Stimulated activated CD4-positive, alpha-beta T cell treated with anti-CD3 and anti-CD28 coated beads, Interleukin-1b, Interleukin-23, amount 100 ng/mL, for 4 hours (primary cell): Measurements from ENCODE around the gene ZDHHC18.

Source experiments
- DNase-seq, 2 donors: peaks; one replicate each; pipeline ENCODE4 v3.0.0-alpha.2; 2020; ENCODE audit warnings: low read depth in 2 of 2

Gene ZDHHC18, protein sequence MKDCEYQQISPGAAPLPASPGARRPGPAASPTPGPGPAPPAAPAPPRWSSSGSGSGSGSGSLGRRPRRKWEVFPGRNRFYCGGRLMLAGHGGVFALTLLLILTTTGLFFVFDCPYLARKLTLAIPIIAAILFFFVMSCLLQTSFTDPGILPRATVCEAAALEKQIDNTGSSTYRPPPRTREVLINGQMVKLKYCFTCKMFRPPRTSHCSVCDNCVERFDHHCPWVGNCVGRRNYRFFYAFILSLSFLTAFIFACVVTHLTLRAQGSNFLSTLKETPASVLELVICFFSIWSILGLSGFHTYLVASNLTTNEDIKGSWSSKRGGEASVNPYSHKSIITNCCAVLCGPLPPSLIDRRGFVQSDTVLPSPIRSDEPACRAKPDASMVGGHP

DNA sequence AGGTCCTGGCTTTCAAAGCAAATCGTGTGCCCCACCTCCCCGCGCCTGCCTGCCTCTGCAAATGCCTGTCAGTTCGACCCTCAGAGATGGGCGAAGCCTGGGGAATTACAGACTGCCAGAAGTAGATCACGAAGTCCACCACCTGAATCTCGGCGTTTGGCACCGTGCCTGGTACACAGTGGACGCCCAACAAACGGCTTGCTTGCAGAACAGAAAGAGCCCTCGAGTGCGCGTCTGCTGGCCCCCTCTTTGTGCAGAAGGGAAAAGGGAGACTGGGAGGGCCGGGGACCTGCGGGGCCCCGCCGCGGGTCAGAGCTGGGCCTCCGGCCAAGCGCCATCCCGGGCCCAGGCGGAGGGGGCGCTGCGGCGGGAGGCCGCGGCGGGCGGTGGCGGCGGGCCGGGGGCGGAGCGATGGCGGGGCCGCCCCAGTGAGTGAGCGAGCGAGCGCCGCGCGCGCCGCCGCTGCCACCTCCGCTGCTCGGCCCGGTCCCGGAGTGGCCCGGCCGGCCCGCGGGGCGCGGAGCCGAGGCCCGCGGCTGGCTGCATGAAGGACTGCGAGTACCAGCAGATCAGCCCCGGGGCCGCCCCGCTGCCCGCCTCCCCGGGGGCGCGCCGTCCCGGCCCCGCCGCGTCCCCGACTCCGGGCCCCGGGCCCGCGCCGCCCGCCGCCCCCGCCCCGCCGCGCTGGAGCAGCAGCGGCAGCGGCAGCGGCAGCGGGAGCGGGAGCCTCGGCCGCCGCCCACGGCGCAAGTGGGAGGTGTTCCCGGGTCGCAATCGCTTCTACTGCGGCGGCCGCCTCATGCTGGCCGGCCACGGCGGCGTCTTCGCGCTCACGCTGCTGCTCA lies at the start of gene ZDHHC18:
TSS of gene ZDHHC18 (plus strand) at position 428 of the 845 bp plus-strand sequence. CDS start at position 545, 117 bp downstream.
- DNase-seq: peak; percentile 54 to 72

DNA sequence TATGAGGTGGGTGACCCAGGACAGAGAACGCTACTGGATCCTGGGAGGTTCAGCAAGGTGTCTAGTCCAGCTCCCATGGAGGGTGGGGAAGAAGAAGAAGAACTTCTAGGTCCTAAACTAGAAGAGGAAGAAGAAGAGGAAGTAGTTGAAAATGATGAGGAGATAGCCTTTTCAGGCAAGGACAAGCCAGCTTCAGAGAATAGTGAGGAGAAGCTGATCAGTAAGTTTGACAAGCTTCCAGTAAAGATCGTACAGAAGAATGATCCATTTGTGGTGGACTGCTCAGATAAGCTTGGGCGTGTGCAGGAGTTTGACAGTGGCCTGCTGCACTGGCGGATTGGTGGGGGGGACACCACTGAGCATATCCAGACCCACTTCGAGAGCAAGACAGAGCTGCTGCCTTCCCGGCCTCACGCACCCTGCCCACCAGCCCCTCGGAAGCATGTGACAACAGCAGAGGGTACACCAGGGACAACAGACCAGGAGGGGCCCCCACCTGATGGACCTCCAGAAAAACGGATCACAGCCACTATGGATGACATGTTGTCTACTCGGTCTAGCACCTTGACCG lies 47.3 kb upstream of the ZDHHC18 start:
- no peak for DNase-seq

DNA sequence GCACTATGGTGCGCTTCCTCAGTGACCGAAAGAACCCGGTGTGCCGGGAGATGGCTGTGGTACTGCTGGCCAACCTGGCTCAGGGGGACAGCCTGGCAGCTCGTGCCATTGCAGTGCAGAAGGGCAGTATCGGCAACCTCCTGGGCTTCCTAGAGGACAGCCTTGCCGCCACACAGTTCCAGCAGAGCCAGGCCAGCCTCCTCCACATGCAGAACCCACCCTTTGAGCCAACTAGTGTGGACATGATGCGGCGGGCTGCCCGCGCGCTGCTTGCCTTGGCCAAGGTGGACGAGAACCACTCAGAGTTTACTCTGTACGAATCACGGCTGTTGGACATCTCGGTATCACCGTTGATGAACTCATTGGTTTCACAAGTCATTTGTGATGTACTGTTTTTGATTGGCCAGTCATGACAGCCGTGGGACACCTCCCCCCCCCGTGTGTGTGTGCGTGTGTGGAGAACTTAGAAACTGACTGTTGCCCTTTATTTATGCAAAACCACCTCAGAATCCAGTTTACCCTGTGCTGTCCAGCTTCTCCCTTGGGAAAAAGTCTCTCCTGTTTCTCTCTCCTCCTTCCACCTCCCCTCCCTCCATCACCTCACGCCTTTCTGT lies 46.0 kb upstream of the ZDHHC18 start:
- no peak for DNase-seq

DNA sequence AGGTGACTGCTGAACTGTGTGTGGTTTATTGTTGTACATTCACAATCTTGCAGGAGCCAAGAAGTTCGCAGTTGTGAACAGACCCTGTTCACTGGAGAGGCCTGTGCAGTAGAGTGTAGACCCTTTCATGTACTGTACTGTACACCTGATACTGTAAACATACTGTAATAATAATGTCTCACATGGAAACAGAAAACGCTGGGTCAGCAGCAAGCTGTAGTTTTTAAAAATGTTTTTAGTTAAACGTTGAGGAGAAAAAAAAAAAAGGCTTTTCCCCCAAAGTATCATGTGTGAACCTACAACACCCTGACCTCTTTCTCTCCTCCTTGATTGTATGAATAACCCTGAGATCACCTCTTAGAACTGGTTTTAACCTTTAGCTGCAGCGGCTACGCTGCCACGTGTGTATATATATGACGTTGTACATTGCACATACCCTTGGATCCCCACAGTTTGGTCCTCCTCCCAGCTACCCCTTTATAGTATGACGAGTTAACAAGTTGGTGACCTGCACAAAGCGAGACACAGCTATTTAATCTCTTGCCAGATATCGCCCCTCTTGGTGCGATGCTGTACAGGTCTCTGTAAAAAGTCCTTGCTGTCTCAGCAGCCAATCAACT lies 45.2 kb upstream of the ZDHHC18 start:
- no peak for DNase-seq

DNA sequence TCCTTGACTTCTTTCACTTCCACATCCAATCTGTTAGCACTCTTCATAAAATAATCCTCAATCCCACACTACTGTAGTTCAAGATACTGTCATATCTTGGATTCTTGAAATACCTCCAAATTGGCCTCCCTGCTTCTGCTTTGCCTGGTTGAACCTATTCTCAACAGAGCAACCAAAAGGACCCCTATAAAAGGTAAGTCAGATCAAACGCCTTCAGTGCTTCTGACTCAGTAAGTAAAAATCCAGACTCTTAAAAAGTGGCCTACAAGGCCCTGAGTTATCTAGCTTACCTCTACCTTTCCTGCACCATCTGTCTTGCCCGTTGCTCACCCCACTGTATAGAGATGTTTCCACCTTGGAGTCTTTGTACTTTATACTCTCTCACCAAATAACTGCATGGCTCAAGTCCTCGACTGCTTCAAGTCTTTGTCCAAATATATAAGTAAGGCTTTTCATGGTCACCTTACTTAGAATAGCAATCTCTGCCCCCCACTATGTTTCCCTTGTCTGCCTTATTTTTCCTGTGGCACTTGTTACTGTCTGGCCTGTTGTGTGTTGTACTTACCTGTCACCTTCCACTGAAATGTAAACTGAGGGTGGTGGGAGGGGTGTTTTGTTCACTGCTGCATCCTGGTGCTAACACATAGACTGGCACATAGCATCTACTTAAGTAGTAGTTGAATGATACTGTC lies 43.8 kb upstream of the ZDHHC18 start:
- DNase-seq: no peak

DNA sequence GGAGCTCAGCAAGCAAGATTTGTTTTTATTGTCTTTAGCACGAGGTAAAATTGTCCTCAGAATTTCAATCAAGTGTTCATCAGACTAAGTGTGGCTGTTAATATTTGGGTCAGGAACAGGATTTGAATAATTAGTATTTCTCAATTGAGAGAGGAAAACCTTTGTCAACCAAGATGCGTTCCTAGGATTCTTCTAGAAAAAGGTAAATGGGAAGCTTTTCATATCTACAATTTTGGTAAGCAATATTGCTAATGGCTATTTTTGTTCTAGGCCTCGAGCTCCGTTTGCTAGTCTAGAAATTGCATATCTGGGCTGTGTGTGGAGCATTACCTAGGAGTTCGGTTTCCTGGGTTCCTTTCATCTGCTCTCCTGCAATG lies 42.9 kb upstream of the ZDHHC18 start:
- no peak for DNase-seq

DNA sequence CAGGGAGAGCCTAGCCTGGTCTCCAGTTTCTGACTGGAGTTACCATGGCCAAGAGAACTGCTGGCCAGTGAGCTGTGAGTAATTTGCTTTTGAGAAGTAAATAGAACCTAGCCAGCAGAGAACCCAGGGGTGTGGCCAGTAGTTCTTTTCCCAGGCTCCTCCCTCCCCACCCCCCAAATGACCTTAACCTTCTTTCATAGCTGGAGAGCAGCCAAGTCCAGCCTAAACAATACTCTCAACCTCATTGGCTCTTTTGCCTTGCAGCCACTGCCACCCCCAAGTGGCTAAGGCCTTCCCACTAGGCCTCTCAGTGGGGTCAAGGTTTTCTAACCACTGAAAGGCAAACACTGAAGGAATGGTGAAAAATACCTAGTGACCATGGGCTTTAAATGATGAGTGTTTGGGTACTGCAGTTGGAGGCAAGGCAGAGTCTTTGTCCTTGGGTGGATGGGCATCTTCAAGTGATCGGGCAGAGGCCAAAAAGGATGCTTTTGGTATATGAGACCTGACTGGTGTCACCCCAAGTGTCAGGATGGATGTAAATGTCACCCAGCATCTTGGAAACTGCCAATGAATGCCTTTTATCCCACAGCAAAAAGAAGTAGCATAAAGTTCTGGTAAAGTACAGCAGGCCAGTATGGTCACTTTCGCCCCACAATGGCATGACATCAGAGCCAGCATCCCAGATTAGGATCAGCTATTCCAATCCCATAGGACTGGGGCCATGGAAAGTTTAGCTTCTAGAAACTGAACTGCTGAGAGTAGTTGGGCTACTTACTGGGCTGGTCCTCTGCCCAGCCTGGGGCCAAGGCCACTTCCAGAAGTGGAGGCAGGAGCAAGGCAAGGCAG lies 42.2 kb upstream of the ZDHHC18 start:
- no peak for DNase-seq

DNA sequence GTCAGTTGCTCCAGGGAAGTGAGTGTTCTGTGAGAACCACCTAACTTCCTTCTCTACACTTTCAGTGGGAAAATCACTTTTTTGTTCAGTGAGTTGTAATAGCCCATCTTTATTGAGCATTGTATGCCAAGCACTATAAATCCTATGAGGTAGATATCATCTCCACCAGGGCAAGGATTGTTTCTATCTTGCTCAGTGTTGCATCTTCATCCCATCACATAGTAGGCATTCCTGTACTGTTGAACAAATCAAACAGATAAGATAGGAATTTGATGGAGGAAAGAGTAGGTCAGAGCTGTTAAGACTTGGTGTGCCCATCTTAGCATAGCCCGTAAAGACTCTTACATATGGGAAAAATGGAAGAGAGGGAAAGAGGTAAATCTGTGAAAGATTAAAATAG lies 41.6 kb upstream of the ZDHHC18 start:
- DNase-seq: no peak

DNA sequence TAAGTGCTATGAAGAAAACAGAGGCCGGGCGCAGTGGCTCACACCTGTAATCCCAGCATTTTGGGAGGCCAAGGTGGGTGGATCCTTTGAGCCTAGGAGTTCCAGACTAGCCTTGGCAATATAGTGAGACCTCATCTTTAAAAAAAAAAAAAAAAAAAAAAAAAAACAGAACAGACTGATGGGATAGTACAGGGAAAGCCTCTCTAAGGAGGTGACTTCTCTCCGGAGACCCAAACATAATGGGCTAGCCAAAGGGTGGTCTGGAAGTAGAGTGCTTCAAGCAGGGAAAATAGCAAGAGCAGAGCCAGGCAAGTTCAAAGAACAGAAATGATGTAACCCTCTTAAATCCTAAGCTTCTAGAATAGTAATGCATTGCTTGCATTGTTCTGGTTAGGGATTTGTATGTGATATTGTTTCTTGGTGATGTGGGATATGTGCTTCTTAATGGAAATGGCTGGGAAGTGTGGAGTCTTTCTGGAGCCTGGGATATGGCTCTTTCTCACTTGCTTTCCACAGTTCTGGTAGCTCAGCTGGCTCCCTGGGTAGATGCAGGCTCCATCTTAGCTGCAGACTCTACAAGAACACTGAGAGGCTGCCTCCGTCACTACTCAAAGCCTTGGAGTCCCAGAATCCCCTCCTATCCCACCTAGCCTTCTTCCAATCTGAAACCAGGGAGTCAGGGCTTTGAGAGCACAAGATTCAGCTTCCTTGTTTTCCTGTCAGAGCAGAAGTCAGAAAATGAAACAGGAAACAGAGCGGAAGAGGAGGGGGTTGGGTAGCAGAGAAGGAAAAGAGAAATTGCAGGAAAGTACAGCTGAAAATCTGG lies 40.7 kb upstream of the ZDHHC18 start:
- DNase-seq: no peak

DNA sequence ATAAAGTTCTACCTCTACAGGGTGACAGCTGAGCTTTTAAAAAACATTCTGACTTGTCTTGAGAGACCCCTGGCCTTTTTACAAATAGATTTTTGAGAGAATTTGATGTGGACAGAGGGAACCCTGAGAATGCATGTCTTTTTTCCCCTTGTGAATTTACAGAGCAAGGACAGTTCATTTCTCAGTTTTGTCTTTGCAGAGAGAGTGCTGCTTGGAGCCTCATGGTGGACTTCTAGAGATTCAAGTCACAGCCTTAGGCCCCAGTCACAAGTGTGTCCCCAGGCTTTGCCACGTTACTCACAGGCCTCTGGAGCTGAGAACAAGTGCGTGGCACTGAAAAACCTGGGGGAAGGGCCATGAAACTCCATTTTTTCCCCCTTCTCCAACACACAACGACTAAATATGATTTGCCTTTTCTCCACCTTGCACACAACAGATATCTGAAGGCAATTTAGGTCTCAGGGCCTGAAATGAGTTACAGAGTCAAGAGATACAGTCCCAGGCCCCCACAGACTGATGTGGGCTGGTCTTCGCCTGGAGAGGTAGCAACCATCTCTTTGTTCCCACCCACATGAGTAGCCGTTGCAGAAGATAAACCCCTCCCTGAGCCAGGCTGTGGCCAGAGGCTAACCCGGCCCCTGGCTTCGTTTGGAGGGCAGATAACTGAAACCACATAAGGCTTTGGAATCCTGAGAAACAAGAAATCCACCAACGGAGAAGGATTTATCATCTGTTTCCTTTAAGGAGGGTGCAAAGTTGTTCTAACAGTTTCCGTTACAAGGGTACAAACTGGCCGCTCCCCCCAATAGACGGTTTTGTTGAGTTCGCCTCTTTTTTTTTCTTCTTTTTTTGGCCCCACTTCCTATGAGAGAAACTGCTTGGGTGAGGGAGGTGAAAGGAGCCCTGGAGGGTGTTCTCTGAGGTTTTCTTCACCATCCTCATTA lies 39.8 kb upstream of the ZDHHC18 start:
- DNase-seq: no peak

DNA sequence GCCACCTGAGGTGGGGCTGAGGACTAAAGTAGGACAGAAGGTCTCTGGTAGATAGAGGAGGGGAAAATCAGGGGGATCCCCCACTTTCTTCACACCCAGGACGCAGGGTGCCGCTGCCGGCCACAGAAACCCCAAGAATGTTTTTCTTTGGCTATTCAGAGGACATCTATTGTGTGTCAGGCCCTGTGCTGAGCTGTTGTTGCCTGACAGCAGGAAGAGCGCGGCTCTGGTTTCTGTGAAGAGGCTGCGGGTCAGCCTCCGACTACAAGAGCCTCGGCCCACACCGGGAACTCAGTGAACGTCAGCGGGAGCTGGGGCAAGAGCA lies 39.1 kb upstream of the ZDHHC18 start:
- DNase-seq: peak in 1 of 2 donors; percentile 44

DNA sequence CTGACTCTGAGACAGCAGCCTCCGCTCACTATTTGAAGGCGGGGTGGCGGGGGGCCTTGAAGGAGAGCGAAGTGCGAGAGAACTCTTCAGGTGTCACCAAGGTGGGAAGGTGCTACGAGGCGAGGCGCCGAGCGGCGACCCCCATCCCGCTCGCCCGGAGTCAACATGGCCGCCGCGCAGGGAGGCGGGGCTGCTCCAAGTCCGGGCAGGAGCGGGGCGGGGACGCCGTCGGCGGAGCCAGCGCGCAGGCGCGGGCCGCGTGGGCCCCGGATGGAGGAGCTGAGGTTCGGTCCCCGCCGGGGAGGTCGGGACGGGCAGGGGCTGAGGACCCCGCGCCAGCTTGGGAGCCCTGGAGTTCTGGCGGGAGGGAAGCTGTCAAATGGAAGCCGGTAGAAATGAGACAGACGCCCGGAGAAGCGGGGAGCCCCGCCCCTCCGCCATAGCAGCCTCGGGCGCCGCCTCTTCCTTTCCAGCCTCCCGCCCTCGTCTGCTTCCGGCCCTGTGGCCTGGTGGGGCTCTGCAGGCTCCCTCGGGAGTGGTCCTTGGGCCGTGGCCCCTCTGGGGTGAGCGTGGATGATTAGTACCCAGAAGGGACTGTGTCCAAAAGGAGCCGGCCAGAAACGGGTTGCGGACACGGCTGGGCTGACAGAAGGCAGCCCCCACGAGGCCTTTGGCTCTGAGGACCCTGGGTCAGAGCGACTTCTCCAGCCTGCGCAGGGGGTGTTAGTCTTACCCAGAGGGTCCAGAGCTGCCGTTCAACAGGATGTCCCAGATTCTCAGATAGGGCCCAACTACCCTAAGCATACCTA lies 38.6 kb upstream of the ZDHHC18 start, which contains the start of gene PIGV:
TSS of gene PIGV (plus strand) at position 245 of the 809 bp plus-strand sequence. CDS start 2,866 bp downstream, outside the sequence.
- DNase-seq: peak; percentile 81 to 86

DNA sequence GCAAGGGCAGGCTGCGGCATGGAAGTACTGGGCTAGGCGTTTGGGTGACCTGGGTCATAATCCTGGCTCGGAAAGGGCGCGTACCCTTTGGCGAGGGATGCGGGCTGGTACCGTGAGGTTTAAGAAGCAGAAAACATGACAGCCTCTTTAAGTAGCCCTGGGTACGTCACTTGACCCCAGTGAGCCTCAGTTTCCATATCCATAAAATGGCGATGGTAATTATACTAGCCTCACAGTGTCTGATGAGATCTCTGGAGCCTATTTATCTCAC lies 38.0 kb upstream of the ZDHHC18 start:
- DNase-seq: no peak

DNA sequence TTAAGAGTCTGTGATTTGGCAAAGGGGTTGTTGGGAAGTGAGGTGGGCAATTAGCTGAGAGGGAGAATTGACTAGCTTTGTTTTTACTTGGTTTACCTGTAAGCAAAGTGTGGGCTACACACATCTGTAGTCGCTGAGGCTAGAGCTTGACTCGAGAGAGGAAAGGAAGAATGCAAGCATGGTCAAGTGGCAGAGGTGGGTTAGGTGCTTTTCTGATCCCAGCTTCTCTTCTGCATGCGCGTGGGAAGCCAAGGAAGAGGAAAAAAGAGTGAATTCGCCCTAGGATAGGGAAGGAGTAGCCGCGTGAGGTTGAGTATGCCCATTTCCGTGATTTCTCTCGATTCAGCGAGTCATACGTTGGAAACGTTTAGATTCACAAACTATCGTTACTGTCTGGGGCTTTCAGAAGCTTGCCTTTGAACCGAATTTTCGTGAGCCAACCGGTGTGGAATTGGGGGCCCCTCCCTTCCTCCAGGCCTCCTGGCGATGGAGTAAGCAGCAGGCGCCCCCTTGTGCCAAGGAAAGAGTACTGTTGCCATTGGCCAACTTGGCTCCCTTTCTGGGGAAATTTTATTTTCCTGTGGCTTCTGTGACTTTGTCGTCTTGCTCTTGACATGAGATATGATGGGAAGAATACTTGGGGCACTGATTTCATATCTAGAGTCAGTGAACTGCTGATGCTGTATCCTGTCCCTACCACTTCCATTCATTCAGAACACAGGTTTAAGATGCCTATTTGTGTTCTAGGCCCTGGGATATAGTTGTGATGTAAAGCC lies 37.5 kb upstream of the ZDHHC18 start:
- DNase-seq: peak; percentile 70 to 83

DNA sequence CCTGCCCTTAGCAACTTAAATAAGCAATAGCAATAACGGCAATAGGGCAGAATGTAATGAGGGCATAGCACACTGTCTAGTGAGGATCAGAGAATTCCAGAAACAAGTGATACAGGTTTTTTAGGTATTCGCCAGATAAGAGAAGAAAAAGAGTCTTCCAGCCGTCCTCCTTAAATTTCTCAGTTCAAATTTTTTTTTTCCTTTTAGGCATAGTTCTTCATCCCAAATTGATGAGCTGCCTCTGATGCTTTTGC lies 36.9 kb upstream of the ZDHHC18 start:
- no peak for DNase-seq

DNA sequence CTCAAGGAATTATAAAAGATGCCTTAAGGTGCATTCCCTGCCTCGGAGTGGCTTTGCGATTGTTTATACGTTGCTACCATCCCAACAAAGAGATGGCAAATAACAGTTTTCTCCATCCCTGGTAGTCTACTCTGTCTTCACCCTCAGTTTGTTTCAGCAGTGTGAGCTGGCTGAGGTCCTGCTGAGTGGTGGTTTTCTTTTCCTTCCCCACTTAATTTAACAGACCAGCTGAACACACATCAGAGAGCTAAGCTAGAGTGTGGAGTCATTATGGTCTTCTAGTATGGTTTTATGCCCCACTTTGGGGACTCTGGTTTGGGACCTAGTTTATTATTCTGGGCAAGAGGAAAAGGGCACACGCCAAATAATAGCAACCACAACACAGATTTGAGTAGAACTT lies 36.6 kb upstream of the ZDHHC18 start:
- no peak for DNase-seq

DNA sequence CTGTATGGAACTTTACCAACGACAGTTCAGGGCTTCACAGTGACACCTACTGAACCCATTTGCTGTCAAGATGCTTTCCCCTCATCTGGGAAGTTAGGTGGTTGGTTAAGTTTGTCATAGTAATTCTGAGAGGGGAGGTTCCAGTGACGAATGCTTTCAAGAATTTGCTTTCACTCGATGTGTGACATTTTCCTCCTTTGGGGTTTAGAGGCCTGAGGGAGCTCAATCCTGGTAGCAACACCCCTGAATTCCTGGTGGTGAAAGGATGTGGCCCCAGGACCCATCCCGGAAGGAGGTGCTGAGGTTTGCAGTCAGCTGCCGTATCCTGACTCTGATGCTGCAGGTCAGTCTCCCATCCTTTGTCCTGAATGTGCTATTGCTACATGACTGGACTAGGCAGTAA lies 35.9 kb upstream of the ZDHHC18 start:
- DNase-seq: no peak
